ENCODE measurements around the gene ZCCHC7.

ZCCHC7 gene

DNA sequence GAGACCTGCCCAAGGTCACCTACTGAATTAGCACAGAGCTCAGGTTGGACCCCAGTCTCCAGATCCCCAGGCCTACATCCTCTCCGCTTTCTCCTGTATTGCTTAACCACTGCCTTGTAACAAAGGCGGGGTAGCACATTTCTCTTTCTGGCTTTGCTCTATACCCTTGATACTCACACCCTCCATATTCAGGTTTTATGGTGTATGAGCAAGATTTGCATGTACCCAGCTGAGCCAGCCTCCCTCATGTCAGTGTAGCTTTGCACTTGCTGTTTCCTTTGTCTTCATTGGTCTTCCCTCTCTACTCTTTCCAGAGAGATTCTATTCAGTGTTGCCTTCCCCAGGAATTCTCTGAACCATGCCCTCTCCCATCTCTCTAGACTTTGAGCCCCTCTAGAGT lies 19.6 kb upstream of the ZCCHC7 start:
- no peak overlapping the region for H3K9ac ChIP-seq (ENCODE audit: low read depth, low read length)
- no peak overlapping the region for H3K27ac ChIP-seq (ENCODE audit: low read length)
- no peaks in the 10 kb centered on the region for H3K4me1 ChIP-seq (ENCODE audit: insufficient read depth, low read length)
- H2AFZ ChIP-seq (ENCODE audit: low read depth, low read length), result no peak overlapping the region
- no peak overlapping the region for H3K4me2 ChIP-seq (ENCODE audit: insufficient read depth, low read length)
- ATAC-seq (ENCODE audit: insufficient read depth, low read depth) (no peak), DNase-seq (no peak)
- no peaks in the 10 kb centered on the region for H3K79me2 ChIP-seq (ENCODE audit: insufficient read depth, low read length)
- H3K27me3 ChIP-seq (ENCODE audit: insufficient read depth, low read length, poor library complexity), result no peaks in the 10 kb centered on the region
- H3K9me3 ChIP-seq (ENCODE audit: insufficient read depth, low read length, severe bottlenecking), result no peaks in the 10 kb centered on the region
- no peak overlapping the region for H3K4me3 ChIP-seq (ENCODE audit: low read depth in 1 of 2, low read length in 2 of 2)
- no peaks in the 10 kb centered on the region for H4K20me1 ChIP-seq (ENCODE audit: insufficient read depth, low read length)
- TF ChIP-seq EZH2 (IDR thresholded peaks at IDR 0.05; ENCODE audit: borderline replicate concordance, low read depth, low read length, severe bottlenecking) (no peak), CTCF (IDR thresholded peaks at IDR 0.05; ENCODE audit: borderline replicate concordance, extremely low read depth, low read length, poor library complexity, severe bottlenecking) (no peak)
- no peaks in the 10 kb centered on the region for H3K36me3 ChIP-seq (ENCODE audit: insufficient read depth, low read length)

DNA sequence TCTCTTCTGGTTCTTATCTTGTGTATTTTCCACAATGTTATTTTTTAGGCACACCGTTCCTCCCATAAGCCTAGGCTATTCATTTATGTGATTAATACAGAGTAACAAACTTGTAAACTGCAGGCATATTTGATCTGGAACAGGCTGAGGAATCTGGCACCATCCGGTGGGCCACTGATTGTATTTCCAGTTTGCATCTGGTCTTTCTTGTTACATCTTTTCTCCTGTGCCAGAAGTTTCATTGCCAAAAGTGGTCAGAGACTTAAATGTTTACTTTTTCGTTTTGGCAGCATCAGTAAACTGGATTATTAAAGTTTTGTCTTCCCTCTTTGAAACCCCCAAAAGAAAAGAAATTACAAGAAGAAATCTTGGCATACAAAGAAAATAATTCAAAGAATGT lies 17.9 kb upstream of the ZCCHC7 start:
- Histone ChIP-seq H3K36me3 (ENCODE audit: insufficient read depth, low read length) (no peaks in the 10 kb centered on the region), H3K27ac (ENCODE audit: low read length) (no peak overlapping the region), H4K20me1 (ENCODE audit: insufficient read depth, low read length) (no peaks in the 10 kb centered on the region), H3K4me3 (ENCODE audit: low read depth in 1 of 2, low read length in 2 of 2) (no peak overlapping the region), H3K27me3 (ENCODE audit: insufficient read depth, low read length, poor library complexity) (no peaks in the 10 kb centered on the region), H2AFZ (ENCODE audit: low read depth, low read length) (no peak overlapping the region), H3K4me1 (ENCODE audit: insufficient read depth, low read length) (no peaks in the 10 kb centered on the region), H3K9ac (ENCODE audit: low read depth, low read length) (no peak overlapping the region), H3K4me2 (ENCODE audit: insufficient read depth, low read length) (no peak overlapping the region), H3K9me3 (ENCODE audit: insufficient read depth, low read length, severe bottlenecking) (no peaks in the 10 kb centered on the region), H3K79me2 (ENCODE audit: insufficient read depth, low read length) (no peaks in the 10 kb centered on the region)
- DNase-seq (no peak), ATAC-seq (ENCODE audit: insufficient read depth, low read depth) (no peak)
- TF ChIP-seq CTCF (IDR thresholded peaks at IDR 0.05; ENCODE audit: borderline replicate concordance, extremely low read depth, low read length, poor library complexity, severe bottlenecking), result no peak
- no peak for TF ChIP-seq EZH2 (IDR thresholded peaks at IDR 0.05; ENCODE audit: borderline replicate concordance, low read depth, low read length, severe bottlenecking)

GRCh38 chr9:37104183-37104889 lies 16.0 kb upstream of the ZCCHC7 start:
- Histone ChIP-seq H3K27me3 (ENCODE audit: insufficient read depth, low read length, poor library complexity) (no peaks in the 10 kb centered on the region), H3K9me3 (ENCODE audit: insufficient read depth, low read length, severe bottlenecking) (no peaks in the 10 kb centered on the region), H3K4me2 (ENCODE audit: insufficient read depth, low read length) (no peak overlapping the region), H2AFZ (ENCODE audit: low read depth, low read length) (no peak overlapping the region), H3K4me1 (ENCODE audit: insufficient read depth, low read length) (no peaks in the 10 kb centered on the region), H3K79me2 (ENCODE audit: insufficient read depth, low read length) (no peaks in the 10 kb centered on the region), H4K20me1 (ENCODE audit: insufficient read depth, low read length) (no peaks in the 10 kb centered on the region), H3K27ac (ENCODE audit: low read length) (no peak overlapping the region), H3K36me3 (ENCODE audit: insufficient read depth, low read length) (no peaks in the 10 kb centered on the region), H3K9ac (ENCODE audit: low read depth, low read length) (no peak overlapping the region), H3K4me3 (ENCODE audit: low read depth in 1 of 2, low read length in 2 of 2) (no peak overlapping the region)
- DNase-seq, result no peak
- no peak for ATAC-seq (ENCODE audit: insufficient read depth, low read depth)
- TF ChIP-seq CTCF (IDR thresholded peaks at IDR 0.05; ENCODE audit: borderline replicate concordance, extremely low read depth, low read length, poor library complexity, severe bottlenecking) (no peak), EZH2 (IDR thresholded peaks at IDR 0.05; ENCODE audit: borderline replicate concordance, low read depth, low read length, severe bottlenecking) (no peak)

Measured in DND-41 (cell line).